ENCODE data around the gene KLK2. TPM values are rescaled to one million over a fixed set of nuclear protein-coding genes. Genes with fewer than 3 reads are reported as not detected.

KLK2 gene
- total and polyA plus RNA-seq, 2 of the 13 experiments (the other 11 are each of a cell fraction or from before 2014, with no cell fraction given), result 0.11 TPM; not detected in 1

DNA sequence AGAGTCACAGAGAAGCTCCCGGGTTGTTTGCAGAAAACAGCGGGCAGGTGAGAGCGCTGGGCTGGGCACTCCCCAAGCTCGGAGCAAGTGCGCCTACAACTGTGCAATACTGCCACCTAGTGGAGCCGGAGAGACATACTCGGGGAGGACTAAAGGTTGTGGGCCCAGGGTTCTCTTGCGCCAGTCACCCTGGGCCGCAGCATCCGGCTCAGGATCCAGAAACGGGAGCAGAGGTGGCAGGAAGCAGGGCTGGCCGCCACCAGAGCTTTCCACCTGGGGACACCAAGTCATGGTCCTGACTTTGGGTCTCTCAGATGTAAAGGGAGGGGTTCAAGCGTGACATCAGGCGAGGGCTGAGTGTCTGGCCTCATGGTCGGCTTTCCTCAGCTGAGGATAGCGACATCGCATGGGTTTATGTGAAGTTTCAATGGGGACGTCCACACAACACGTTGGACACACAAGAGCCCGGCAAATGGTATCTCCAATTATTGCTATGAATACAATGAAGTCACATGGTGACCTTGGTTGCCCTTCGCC, 49.1 kb downstream of the KLK2 start (continued):
- TF ChIP-seq, protein P1, sequence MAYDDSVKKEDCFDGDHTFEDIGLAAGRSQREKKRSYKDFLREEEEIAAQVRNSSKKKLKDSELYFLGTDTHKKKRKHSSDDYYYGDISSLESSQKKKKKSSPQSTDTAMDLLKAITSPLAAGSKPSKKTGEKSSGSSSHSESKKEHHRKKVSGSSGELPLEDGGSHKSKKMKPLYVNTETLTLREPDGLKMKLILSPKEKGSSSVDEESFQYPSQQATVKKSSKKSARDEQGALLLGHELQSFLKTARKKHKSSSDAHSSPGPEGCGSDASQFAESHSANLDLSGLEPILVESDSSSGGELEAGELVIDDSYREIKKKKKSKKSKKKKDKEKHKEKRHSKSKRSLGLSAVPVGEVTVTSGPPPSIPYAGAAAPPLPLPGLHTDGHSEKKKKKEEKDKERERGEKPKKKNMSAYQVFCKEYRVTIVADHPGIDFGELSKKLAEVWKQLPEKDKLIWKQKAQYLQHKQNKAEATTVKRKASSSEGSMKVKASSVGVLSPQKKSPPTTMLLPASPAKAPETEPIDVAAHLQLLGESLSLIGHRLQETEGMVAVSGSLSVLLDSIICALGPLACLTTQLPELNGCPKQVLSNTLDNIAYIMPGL (CRISPR knock-in tag; IDR thresholded peaks at IDR 0.05; ENCODE audit: borderline replicate concordance in 1 of 2, low read depth in 1 of 2), result peak in 1 of 2 experiments; percentile 41; a peak in 2 of 4 replicates
- no peak for TF ChIP-seq TEF (CRISPR knock-in tag; IDR thresholded peaks at IDR 0.05)
- TF ChIP-seq RBAK (CRISPR knock-in tag; IDR thresholded peaks at IDR 0.05), result no peak
- no peak for TF ChIP-seq ZMYM2 (CRISPR knock-in tag; IDR thresholded peaks at IDR 0.05)
- TF ChIP-seq ZGPAT (CRISPR knock-in tag; IDR thresholded peaks at IDR 0.05), result no peak
- no peak for TF ChIP-seq ZNF788 (CRISPR knock-in tag; IDR thresholded peaks at IDR 0.05; ENCODE audit: borderline replicate concordance)
- TF ChIP-seq FOXM1 (CRISPR knock-in tag; IDR thresholded peaks at IDR 0.05), result no peak
- peak; percentile 85 for TF ChIP-seq STAG1 (CRISPR knock-in tag; IDR thresholded peaks at IDR 0.05)
- TF ChIP-seq, protein P2, sequence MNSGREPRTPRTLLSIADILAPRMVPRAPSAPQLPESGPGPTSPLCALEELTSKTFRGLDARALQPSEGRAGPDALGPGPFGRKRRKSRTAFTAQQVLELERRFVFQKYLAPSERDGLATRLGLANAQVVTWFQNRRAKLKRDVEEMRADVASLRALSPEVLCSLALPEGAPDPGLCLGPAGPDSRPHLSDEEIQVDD (CRISPR knock-in tag; IDR thresholded peaks at IDR 0.05; ENCODE audit: borderline replicate concordance), result no peak
- no peak for TF ChIP-seq CAMTA2 (CRISPR knock-in tag; IDR thresholded peaks at IDR 0.05; ENCODE audit: borderline replicate concordance)
- no peak for TF ChIP-seq ATF7-NPFF (CRISPR knock-in tag; IDR thresholded peaks at IDR 0.05; ENCODE audit: low read depth)
- no peak for TF ChIP-seq SOX13 (IDR thresholded peaks at IDR 0.05)
- TF ChIP-seq SOX13 (CRISPR knock-in tag; conservative IDR thresholded peaks at IDR 0.05 in 1 of 2, IDR thresholded peaks at IDR 0.05 in 1 of 2), result no peak
- peak; percentile 55 for TF ChIP-seq XRCC5 (optimal IDR thresholded peaks at IDR 0.05; ENCODE audit: low read length)
- TF ChIP-seq, protein P3, sequence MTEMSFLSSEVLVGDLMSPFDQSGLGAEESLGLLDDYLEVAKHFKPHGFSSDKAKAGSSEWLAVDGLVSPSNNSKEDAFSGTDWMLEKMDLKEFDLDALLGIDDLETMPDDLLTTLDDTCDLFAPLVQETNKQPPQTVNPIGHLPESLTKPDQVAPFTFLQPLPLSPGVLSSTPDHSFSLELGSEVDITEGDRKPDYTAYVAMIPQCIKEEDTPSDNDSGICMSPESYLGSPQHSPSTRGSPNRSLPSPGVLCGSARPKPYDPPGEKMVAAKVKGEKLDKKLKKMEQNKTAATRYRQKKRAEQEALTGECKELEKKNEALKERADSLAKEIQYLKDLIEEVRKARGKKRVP (CRISPR knock-in tag; IDR thresholded peaks at IDR 0.05), result no peak
- TF ChIP-seq CHD2 (IDR thresholded peaks at IDR 0.05; ENCODE audit: low read depth, low read length), result no peak
- no peak for TF ChIP-seq HNRNPL (IDR thresholded peaks at IDR 0.05; ENCODE audit: low read depth, low read length)
- no peak for TF ChIP-seq PRPF4 (IDR thresholded peaks at IDR 0.05; ENCODE audit: low read depth, low read length, poor library complexity, severe bottlenecking)
- peak; percentile 10 for TF ChIP-seq TEAD3 (CRISPR knock-in tag; optimal IDR thresholded peaks at IDR 0.05; ENCODE audit: borderline replicate concordance)

Measured in HepG2 (cell line).